DND-41 (cell line): ENCODE measurements around the gene NUP214.

Experiments used
- CTCF ChIP-seq: IDR thresholded peaks from 2 replicates; pipeline ENCODE4 v1.5.1; 2012; ENCODE audit warnings: borderline replicate concordance, low read length, moderate library complexity, mild to moderate bottlenecking; ENCODE audit not compliant: poor library complexity, severe bottlenecking; ENCODE audit errors: extremely low read depth
- EZH2 ChIP-seq: IDR thresholded peaks from 3 replicates; pipeline ENCODE4 v1.6.1; 2012; ENCODE audit warnings: borderline replicate concordance, low read depth, mild to moderate bottlenecking, moderate library complexity, low read length, inconsistent platforms; ENCODE audit not compliant: severe bottlenecking

DNA sequence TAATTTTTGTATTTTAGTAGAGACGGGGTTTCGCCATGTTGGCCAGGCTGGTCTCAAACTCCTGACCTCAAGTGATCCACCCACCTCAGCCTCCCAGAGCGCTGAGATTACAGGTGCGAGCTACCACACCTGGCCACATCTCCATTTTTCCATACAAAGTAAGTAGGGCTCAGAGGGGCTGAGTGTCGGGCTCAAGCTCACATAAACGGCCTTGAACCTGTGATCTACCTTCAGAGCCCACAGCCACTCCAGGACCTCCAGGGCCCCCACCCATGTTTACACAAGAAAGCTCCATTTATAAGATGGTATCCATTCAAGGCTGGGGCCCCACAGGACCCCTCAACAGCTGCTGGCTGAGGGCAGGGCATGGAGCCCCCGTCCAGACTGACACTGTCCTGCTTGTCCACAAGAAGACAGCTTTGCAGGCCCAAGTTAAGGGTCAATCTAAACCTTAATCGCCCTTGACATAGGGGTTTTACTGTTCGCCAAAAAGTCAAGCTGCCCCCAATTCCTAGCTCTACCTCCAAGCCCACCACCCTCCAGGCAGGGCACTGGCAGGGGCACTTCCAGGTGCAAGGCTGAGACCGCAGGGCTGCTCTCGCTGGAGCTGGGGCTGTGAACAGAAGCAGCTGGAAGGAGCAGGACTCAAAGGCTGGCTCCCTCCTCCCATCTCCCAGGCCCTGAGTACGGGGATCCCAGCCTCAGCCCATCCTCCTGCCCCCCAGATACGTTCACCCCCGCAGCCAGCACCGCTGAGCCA, 132.1 kb downstream of the NUP214 start:
- TF ChIP-seq CTCF (no peak), EZH2 (no peak)
